Neural progenitor cell (in vitro differentiated cells): ENCODE measurements around the gene EFNA5. TPM values are rescaled to one million over a fixed set of nuclear protein-coding genes. Genes with fewer than 3 reads are reported as not detected.

Source experiments
- DNase-seq: peaks from one replicate; pipeline ENCODE4 v3.0.0-alpha.2; 2016; ENCODE audit warnings: low spot score
- H2AFZ ChIP-seq: fragments of 200-600 bp; sonication (generic); replicated peaks from 2 replicates; pipeline ENCODE4 v1.6.1; 2016; ENCODE audit warnings: antibody characterized with exemption
- H3F3A ChIP-seq: fragments of 200-600 bp; sonication (generic); 2 replicates; pipeline ENCODE4 v1.6.1; 2016; ENCODE audit warnings: antibody characterized with exemption, low read depth
- H3K27ac ChIP-seq: fragments of 200-600 bp; sonication (generic); 2 replicates; pipeline ENCODE4 v1.5.1; 2016; ENCODE audit warnings: mild to moderate bottlenecking
- H3K27me3 ChIP-seq: fragments of 200-600 bp; sonication (generic); 2 replicates; pipeline ENCODE4 v1.6.1; 2016; ENCODE audit warnings: mild to moderate bottlenecking, moderate library complexity
- H3K36me3 ChIP-seq: fragments of 200-600 bp; sonication (generic); 2 replicates; pipeline ENCODE4 v1.5.1; 2016
- H3K4me1 ChIP-seq: fragments of 200-600 bp; sonication (generic); 2 replicates; pipeline ENCODE4 v1.6.1; 2016; ENCODE audit warnings: mixed run types
- H3K4me2 ChIP-seq: fragments of 200-600 bp; sonication (generic); 2 replicates; pipeline ENCODE4 v1.6.1; 2016
- H3K4me3 ChIP-seq: fragments of 200-600 bp; sonication (generic); 2 replicates; pipeline ENCODE4 v1.5.1; 2016
- H3K79me2 ChIP-seq: fragments of 200-600 bp; sonication (generic); 2 replicates; pipeline ENCODE4 v1.6.1; 2016; ENCODE audit warnings: low read depth
- H3K9ac ChIP-seq: fragments of 200-600 bp; sonication (generic); 2 replicates; pipeline ENCODE4 v1.6.1; 2016
- H3K9me3 ChIP-seq: fragments of 200-600 bp; sonication (generic); 2 replicates; pipeline ENCODE4 v1.5.1; 2016; ENCODE audit warnings: low read depth
- H4K20me1 ChIP-seq: fragments of 200-600 bp; sonication (generic); 2 replicates; pipeline ENCODE4 v1.6.1; 2016; ENCODE audit warnings: low read depth
- H3K27ac Mint-ChIP-seq: 3 replicates; pipeline ENCODE4 v1.8.0; 2021; ENCODE audit warnings: mixed read lengths
- H3K27me3 Mint-ChIP-seq: 2 replicates; pipeline ENCODE4 v1.8.0; 2022; ENCODE audit warnings: low read depth, mild to moderate bottlenecking, inconsistent platforms, moderate library complexity, mixed read lengths; ENCODE audit not compliant: insufficient read depth
- H3K36me3 Mint-ChIP-seq: 3 replicates; pipeline ENCODE4 v1.8.0; 2021; ENCODE audit warnings: mixed read lengths
- H3K4me1 Mint-ChIP-seq: 3 replicates; pipeline ENCODE4 v1.8.0; 2021; ENCODE audit warnings: mixed read lengths
- H3K4me3 Mint-ChIP-seq: 3 replicates; pipeline ENCODE4 v1.8.0; 2021; ENCODE audit warnings: mild to moderate bottlenecking, moderate library complexity, mixed read lengths
- H3K9me3 Mint-ChIP-seq: 3 replicates; pipeline ENCODE4 v1.8.0; 2020; ENCODE audit warnings: mixed read lengths
- EZH2 ChIP-seq: fragments of 200-600 bp; sonication (generic); IDR thresholded peaks from 2 replicates; pipeline ENCODE4 v1.6.1; 2017; ENCODE audit warnings: antibody characterized with exemption, mild to moderate bottlenecking, moderate library complexity
- EZH2phosphoT487 ChIP-seq: fragments of 200-600 bp; sonication (generic); IDR thresholded peaks from 2 replicates; pipeline ENCODE4 v1.6.1; 2017; ENCODE audit warnings: antibody characterized with exemption
- total RNA-seq: library from RNA; depleted of rRNA; stranded (reverse); fragments of >200 nt; gene quantifications from 2 replicates; pipeline ENCODE4 v1.2.3, GENCODE V29; 2015; ENCODE audit warnings: low replicate concordance
- TF ChIP-seq, protein P1 (sequence below): fragments of 200-600 bp; sonication (generic); IDR thresholded peaks from 2 replicates; pipeline ENCODE4 v1.5.1; 2017; ENCODE audit warnings: antibody characterized with exemption, mild to moderate bottlenecking

Gene EFNA5
- total RNA-seq, 1 donor from 2014 or later, result 105 TPM

DNA sequence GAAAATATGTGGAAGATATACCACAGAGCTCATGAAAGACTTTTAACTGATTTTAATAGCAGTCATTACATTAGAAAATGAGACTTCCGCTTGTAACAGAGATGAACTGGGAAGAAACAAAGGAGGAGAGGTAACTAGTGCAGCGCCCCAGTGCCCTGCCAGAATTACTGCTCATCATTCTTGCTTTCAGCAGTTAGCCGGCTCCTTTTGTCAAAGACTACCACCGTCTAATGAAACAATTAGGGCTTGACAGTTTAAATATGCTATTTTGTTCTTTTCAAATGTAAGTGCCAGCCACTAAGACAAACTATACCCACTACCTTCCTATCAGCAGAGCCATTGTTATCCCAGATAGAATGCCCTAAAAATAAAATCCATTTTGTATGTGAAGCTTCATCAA is 328.4 kb downstream of the EFNA5 start:
- Histone ChIP-seq H3K9ac (no peak overlapping the region), H4K20me1 (no peaks in the 10 kb centered on the region), H3K79me2 (no peaks in the 10 kb centered on the region), H3K27ac (no peak overlapping the region), H3F3A (no peaks in the 10 kb centered on the region), H2AFZ (no peak overlapping the region), H3K4me2 (no peak overlapping the region), H3K4me3 (no peak overlapping the region), H3K36me3 (no peaks in the 10 kb centered on the region), H3K4me1 (no peaks in the 10 kb centered on the region), H3K9me3 (no peaks in the 10 kb centered on the region), H3K27me3 (no peaks in the 10 kb centered on the region)
- Mint-ChIP-seq H3K9me3 (peaks cover 30% of the 10 kb centered on the region), H3K36me3 (peaks cover 5% of the 10 kb centered on the region), H3K4me3 (no peak overlapping the region), H3K4me1 (no peaks in the 10 kb centered on the region), H3K27me3 (peaks cover 3% of the 10 kb centered on the region), H3K27ac (no peak overlapping the region)
- TF ChIP-seq EZH2 (no peak), EZH2phosphoT487 (no peak)
- TF ChIP-seq, protein P1, sequence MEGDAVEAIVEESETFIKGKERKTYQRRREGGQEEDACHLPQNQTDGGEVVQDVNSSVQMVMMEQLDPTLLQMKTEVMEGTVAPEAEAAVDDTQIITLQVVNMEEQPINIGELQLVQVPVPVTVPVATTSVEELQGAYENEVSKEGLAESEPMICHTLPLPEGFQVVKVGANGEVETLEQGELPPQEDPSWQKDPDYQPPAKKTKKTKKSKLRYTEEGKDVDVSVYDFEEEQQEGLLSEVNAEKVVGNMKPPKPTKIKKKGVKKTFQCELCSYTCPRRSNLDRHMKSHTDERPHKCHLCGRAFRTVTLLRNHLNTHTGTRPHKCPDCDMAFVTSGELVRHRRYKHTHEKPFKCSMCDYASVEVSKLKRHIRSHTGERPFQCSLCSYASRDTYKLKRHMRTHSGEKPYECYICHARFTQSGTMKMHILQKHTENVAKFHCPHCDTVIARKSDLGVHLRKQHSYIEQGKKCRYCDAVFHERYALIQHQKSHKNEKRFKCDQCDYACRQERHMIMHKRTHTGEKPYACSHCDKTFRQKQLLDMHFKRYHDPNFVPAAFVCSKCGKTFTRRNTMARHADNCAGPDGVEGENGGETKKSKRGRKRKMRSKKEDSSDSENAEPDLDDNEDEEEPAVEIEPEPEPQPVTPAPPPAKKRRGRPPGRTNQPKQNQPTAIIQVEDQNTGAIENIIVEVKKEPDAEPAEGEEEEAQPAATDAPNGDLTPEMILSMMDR, result no peak
- no peak for DNase-seq

DNA sequence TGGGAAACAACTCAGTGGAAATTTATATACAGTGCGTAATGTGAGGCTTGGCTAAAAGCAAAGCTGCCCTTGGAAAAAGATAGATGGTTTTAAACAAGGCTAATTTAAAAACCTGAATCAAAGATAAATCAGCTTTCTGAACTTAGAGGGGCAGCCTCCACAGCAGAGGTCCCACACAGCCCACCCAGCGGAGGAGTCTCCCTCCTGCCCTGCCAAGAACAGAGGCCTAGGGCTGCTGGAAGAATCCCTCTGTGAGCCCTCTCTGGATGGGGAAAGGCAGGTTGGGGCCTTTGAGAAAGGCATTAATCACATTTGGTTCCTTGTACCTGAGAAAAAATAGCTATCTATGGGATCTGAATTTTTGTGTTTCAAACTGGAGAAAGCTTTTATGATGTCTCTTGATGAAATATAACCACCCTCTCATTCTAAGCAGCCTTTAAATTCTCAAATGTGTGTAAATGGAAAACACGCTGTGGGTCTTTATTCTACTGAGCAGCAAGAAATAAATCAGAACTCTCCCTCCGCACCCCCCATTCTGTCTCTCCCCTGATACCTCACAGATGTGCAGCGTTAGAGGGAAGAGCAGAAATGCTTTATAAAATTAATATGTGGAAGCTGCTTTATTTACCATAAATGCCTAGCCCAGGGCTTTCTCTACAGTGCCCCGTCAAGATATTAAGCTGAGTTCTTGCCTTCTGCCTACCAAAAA is 329.2 kb downstream of the EFNA5 start:
- Histone ChIP-seq H3K27me3 (no peaks in the 10 kb centered on the region), H3K79me2 (no peaks in the 10 kb centered on the region), H3K4me3 (no peak overlapping the region), H3K4me1 (no peaks in the 10 kb centered on the region), H3K36me3 (no peaks in the 10 kb centered on the region), H3K4me2 (no peak overlapping the region), H2AFZ (no peak overlapping the region), H3K9ac (no peak overlapping the region), H3F3A (no peaks in the 10 kb centered on the region), H3K9me3 (no peaks in the 10 kb centered on the region), H4K20me1 (no peaks in the 10 kb centered on the region), H3K27ac (no peak overlapping the region)
- H3K9me3 Mint-ChIP-seq, result peaks cover 25% of the 10 kb centered on the region
- DNase-seq, result no peak
- no peak overlapping the region for H3K4me3 Mint-ChIP-seq
- TF ChIP-seq EZH2 (no peak), EZH2phosphoT487 (no peak)
- TF ChIP-seq, protein P1, result no peak
- H3K27ac Mint-ChIP-seq, result no peak overlapping the region
- H3K27me3 Mint-ChIP-seq, result peaks cover 3% of the 10 kb centered on the region
- H3K4me1 Mint-ChIP-seq, result peaks cover 3% of the 10 kb centered on the region
- H3K36me3 Mint-ChIP-seq, result peaks cover 3% of the 10 kb centered on the region

- Histone ChIP-seq H3K27ac (no peak overlapping the region), H3K9ac (no peak overlapping the region), H2AFZ (no peak overlapping the region), H3K27me3 (no peaks in the 10 kb centered on the region), H3K9me3 (no peaks in the 10 kb centered on the region), H3K4me1 (no peaks in the 10 kb centered on the region), H3K4me2 (no peak overlapping the region), H3K4me3 (no peak overlapping the region), H3F3A (no peaks in the 10 kb centered on the region), H3K79me2 (no peaks in the 10 kb centered on the region), H4K20me1 (no peaks in the 10 kb centered on the region), H3K36me3 (no peaks in the 10 kb centered on the region)
- Mint-ChIP-seq H3K4me3 (no peak overlapping the region), H3K27ac (no peak overlapping the region), H3K36me3 (no peaks in the 10 kb centered on the region), H3K4me1 (peaks cover 3% of the 10 kb centered on the region), H3K9me3 (peaks cover 17% of the 10 kb centered on the region), H3K27me3 (peaks cover 3% of the 10 kb centered on the region)
- no peak for DNase-seq
- TF ChIP-seq EZH2phosphoT487 (no peak), EZH2 (no peak)
- TF ChIP-seq, protein P1, result no peak
Measured at GRCh38 chr5:107340631-107341030, 330.1 kb downstream of the EFNA5 start.
